OCI-LY1 (cell line): Measurements from ENCODE around the gene WRNIP1.

Experiments
- H2AFZ ChIP-seq: fragments of 200-600 bp; sonication (generic), shearing (Covaris generic); 2 replicates; pipeline ENCODE4 v1.6.0; 2014; ENCODE audit warnings: antibody characterized with exemption, mild to moderate bottlenecking, low read length
- H3F3A ChIP-seq: fragments of 200-600 bp; sonication (generic), shearing (Covaris generic); 2 replicates; pipeline ENCODE4 v1.6.0; 2014; ENCODE audit warnings: mild to moderate bottlenecking, antibody characterized with exemption, low read length, moderate library complexity; ENCODE audit not compliant: insufficient read depth
- H3K27ac ChIP-seq: fragments of 200-600 bp; sonication (generic); 2 replicates; pipeline ENCODE4 v1.5.1; 2014; ENCODE audit warnings: low read length, mixed run types, mild to moderate bottlenecking, low read depth; ENCODE audit not compliant: poor library complexity, severe bottlenecking
- H3K27me3 ChIP-seq: fragments of 200-600 bp; sonication (generic); 2 replicates; pipeline ENCODE4 v1.6.0; 2014; ENCODE audit warnings: antibody characterized with exemption, mild to moderate bottlenecking, low read length, moderate library complexity; ENCODE audit not compliant: insufficient read depth
- H3K36me3 ChIP-seq: fragments of 200-600 bp; sonication (generic); 2 replicates; pipeline ENCODE4 v1.6.1; 2014; ENCODE audit warnings: mild to moderate bottlenecking, antibody characterized with exemption, low read length, moderate library complexity, mixed read lengths; ENCODE audit not compliant: insufficient read depth
- H3K4me1 ChIP-seq: fragments of 200-600 bp; sonication (generic); 2 replicates; pipeline ENCODE4 v1.5.1; 2014; ENCODE audit warnings: mild to moderate bottlenecking, low read length, moderate library complexity; ENCODE audit not compliant: insufficient read depth, severe bottlenecking
- H3K4me2 ChIP-seq: fragments of 200-600 bp; sonication (generic), shearing (Covaris generic); 2 replicates; pipeline ENCODE4 v1.6.1; 2014; ENCODE audit warnings: low read length
- H3K4me3 ChIP-seq: fragments of 200-600 bp; sonication (generic); 2 replicates; pipeline ENCODE4 v1.5.1; 2014; ENCODE audit warnings: low read length, low read depth, mild to moderate bottlenecking, mixed read lengths; ENCODE audit not compliant: poor library complexity, severe bottlenecking
- H3K79me2 ChIP-seq: fragments of 200-600 bp; shearing (Covaris generic); 2 replicates; pipeline ENCODE4 v1.6.1; 2016; ENCODE audit warnings: mixed run types, low read length, mixed read lengths; ENCODE audit not compliant: insufficient read depth
- H3K9ac ChIP-seq: fragments of 200-600 bp; sonication (generic), shearing (Covaris generic); 2 replicates; pipeline ENCODE4 v1.6.1; 2014; ENCODE audit warnings: mild to moderate bottlenecking, low read length, mixed read lengths
- H3K9me2 ChIP-seq: fragments of 200-600 bp; sonication (generic), shearing (Covaris generic); 2 replicates; pipeline ENCODE4 v1.6.1; 2014; ENCODE audit warnings: low read depth, mild to moderate bottlenecking, low read length, mixed read lengths
- H3K9me3 ChIP-seq: fragments of 200-600 bp; shearing (Covaris generic); 2 replicates; pipeline ENCODE4 v1.6.1; 2014; ENCODE audit warnings: low read length, mixed read lengths
- H4K20me1 ChIP-seq: fragments of 200-600 bp; sonication (generic), shearing (Covaris generic); 2 replicates; pipeline ENCODE4 v1.6.0; 2016; ENCODE audit warnings: mild to moderate bottlenecking, low read length; ENCODE audit not compliant: insufficient read depth
- CTCF ChIP-seq: fragments of 200-600 bp; sonication (generic), shearing (Covaris generic); IDR thresholded peaks from 2 replicates; pipeline ENCODE4 v1.5.1; 2017; ENCODE audit warnings: mild to moderate bottlenecking, antibody characterized with exemption, low read length, moderate library complexity, mixed read lengths
- EZH2 ChIP-seq: fragments of 200-600 bp; sonication (generic), shearing (Covaris generic); IDR thresholded peaks from 2 replicates; pipeline ENCODE4 v1.8.0; 2017; ENCODE audit warnings: borderline replicate concordance, mixed run types, mild to moderate bottlenecking, antibody characterized with exemption, low read length, moderate library complexity, mixed read lengths

Gene WRNIP1

DNA sequence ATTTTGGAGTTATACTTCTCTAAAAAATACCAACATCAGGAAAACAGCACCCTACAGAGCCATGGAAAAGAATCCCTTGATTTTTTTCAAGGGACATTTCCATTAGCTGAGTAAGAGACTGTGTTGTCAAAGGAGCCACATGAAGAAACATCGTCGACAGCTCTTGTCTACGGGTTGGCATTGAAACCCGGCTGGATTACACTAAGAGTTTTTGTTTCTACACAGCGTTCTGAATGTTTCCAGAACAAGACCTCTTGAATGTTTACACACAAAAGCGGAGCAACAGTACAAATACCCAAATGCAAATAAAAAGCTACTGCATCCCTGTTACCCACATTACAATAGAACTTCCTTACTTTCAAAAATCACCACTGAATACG lies 12.1 kb upstream of the WRNIP1 start:
- H3K4me3 ChIP-seq: no peak overlapping the region
- no peak for TF ChIP-seq CTCF
- TF ChIP-seq EZH2: no peak
- no peaks in the 10 kb centered on the region for H3K36me3 ChIP-seq
- no peak overlapping the region for H3K27ac ChIP-seq
- no peak overlapping the region for H3K4me2 ChIP-seq
- H4K20me1 ChIP-seq: no peaks in the 10 kb centered on the region
- H3K9me2 ChIP-seq: no peaks in the 10 kb centered on the region
- no peaks in the 10 kb centered on the region for H3K27me3 ChIP-seq
- no peaks in the 10 kb centered on the region for H3K9me3 ChIP-seq
- no peaks in the 10 kb centered on the region for H3K4me1 ChIP-seq
- H2AFZ ChIP-seq: no peak overlapping the region
- no peaks in the 10 kb centered on the region for H3F3A ChIP-seq
- H3K79me2 ChIP-seq: no peaks in the 10 kb centered on the region
- no peak overlapping the region for H3K9ac ChIP-seq

GRCh38 chr6:2753743-2754142 lies 11.4 kb upstream of the WRNIP1 start:
- no peaks in the 10 kb centered on the region for H3F3A ChIP-seq

DNA sequence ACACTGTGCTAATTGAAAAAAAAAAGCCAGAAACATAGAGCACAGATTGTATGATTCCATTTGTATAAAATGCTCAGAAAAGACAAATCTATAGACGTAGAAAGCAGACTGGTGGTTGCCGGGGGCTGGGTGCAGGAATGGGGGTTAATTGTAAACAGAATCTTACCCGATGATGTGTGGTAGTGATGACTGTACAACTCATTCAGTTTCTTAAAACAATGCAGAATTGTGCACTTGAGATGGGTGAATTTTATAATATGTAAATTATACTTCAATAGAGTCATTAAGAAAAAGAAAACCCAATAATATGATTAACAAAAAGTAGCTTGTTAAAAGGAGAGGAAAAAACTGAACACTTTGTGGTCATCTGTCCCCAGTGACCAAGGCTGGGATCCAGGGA lies 10.8 kb upstream of the WRNIP1 start:
- no peaks in the 10 kb centered on the region for H3K9me3 ChIP-seq
- H3K4me1 ChIP-seq: no peaks in the 10 kb centered on the region
- H3K27me3 ChIP-seq: no peaks in the 10 kb centered on the region
- no peaks in the 10 kb centered on the region for H4K20me1 ChIP-seq
- H3K4me3 ChIP-seq: no peak overlapping the region
- H3K4me2 ChIP-seq: no peak overlapping the region
- no peaks in the 10 kb centered on the region for H3K36me3 ChIP-seq
- H3K9me2 ChIP-seq: no peaks in the 10 kb centered on the region
- no peak overlapping the region for H2AFZ ChIP-seq
- TF ChIP-seq CTCF (no peak), EZH2 (no peak)
- H3K9ac ChIP-seq: no peak overlapping the region
- H3F3A ChIP-seq: no peaks in the 10 kb centered on the region
- H3K79me2 ChIP-seq: no peaks in the 10 kb centered on the region
- no peak overlapping the region for H3K27ac ChIP-seq

More at GRCh38 chr6:2753743-2754142, 11.4 kb upstream of the WRNIP1 start:
- H3K9me2 ChIP-seq: no peaks in the 10 kb centered on the region
- TF ChIP-seq EZH2: no peak
- H3K9me3 ChIP-seq: no peaks in the 10 kb centered on the region
- H3K9ac ChIP-seq: no peak overlapping the region
- no peak overlapping the region for H3K4me3 ChIP-seq
- no peaks in the 10 kb centered on the region for H3K27me3 ChIP-seq
- H3K79me2 ChIP-seq: no peaks in the 10 kb centered on the region
- no peak overlapping the region for H3K27ac ChIP-seq
- H3K36me3 ChIP-seq: no peaks in the 10 kb centered on the region
- H3K4me2 ChIP-seq: no peak overlapping the region
- no peak overlapping the region for H2AFZ ChIP-seq
- no peaks in the 10 kb centered on the region for H3K4me1 ChIP-seq
- no peaks in the 10 kb centered on the region for H4K20me1 ChIP-seq

GRCh38 chr6:2754911-2755310 lies 10.3 kb upstream of the WRNIP1 start:
- no peaks in the 10 kb centered on the region for H3K9me3 ChIP-seq
- no peaks in the 10 kb centered on the region for H3K4me1 ChIP-seq
- H3K4me3 ChIP-seq: no peak overlapping the region
- H3K27ac ChIP-seq: no peak overlapping the region
- H3K27me3 ChIP-seq: no peaks in the 10 kb centered on the region
- H3K9ac ChIP-seq: no peak overlapping the region
- no peaks in the 10 kb centered on the region for H3K79me2 ChIP-seq
- H3K9me2 ChIP-seq: no peaks in the 10 kb centered on the region
- no peaks in the 10 kb centered on the region for H3F3A ChIP-seq
- H3K4me2 ChIP-seq: no peak overlapping the region
- H2AFZ ChIP-seq: no peak overlapping the region
- H3K36me3 ChIP-seq: no peaks in the 10 kb centered on the region
- no peaks in the 10 kb centered on the region for H4K20me1 ChIP-seq
- TF ChIP-seq CTCF (no peak), EZH2 (no peak)
